ENCODE data around the gene KLHL6. TPM values are rescaled to one million over a fixed set of nuclear protein-coding genes. Genes with fewer than 3 reads are reported as not detected.
"Not testable (repeated sequence)": the region's sequence is repeated elsewhere in the genome, so short reads cannot be mapped to it uniquely, and the experiment has no call there.

Gene KLHL6
- total RNA-seq, 1 donor from 2014 or later: not detected

- H3K4me1 Mint-ChIP-seq (ENCODE audit: low read depth, unreplicated experiment): no peaks in the 10 kb centered on the region
- DNase-seq: no peak
- no peaks in the 10 kb centered on the region for H3K36me3 Mint-ChIP-seq (ENCODE audit: unreplicated experiment)
- no peak for TF ChIP-seq CTCF (IDR thresholded peaks at IDR 0.05; ENCODE audit: partially characterized antibody, unreplicated experiment)
- H3K27ac Mint-ChIP-seq (ENCODE audit: unreplicated experiment): no peak overlapping the region
- no peaks in the 10 kb centered on the region for H3K27me3 Mint-ChIP-seq (ENCODE audit: unreplicated experiment)
- no peak overlapping the region for H3K4me3 Mint-ChIP-seq (ENCODE audit: unreplicated experiment)
- peaks cover 1% of the 10 kb centered on the region for H3K9me3 Mint-ChIP-seq (ENCODE audit: unreplicated experiment)
These were observed 21.3 kb downstream of the KLHL6 start for GRCh38 chr3:183534249-183534648.

GRCh38 chr3:183533412-183534132 is 21.9 kb downstream of the KLHL6 start:
- DNase-seq: no peak
- no peaks in the 10 kb centered on the region for H3K4me1 Mint-ChIP-seq (ENCODE audit: low read depth, unreplicated experiment)
- H3K36me3 Mint-ChIP-seq (ENCODE audit: unreplicated experiment): no peaks in the 10 kb centered on the region
- H3K4me3 Mint-ChIP-seq (ENCODE audit: unreplicated experiment): no peak overlapping the region
- H3K27ac Mint-ChIP-seq (ENCODE audit: unreplicated experiment): no peak overlapping the region
- H3K27me3 Mint-ChIP-seq (ENCODE audit: unreplicated experiment): no peaks in the 10 kb centered on the region
- no peaks in the 10 kb centered on the region for H3K9me3 Mint-ChIP-seq (ENCODE audit: unreplicated experiment)
- TF ChIP-seq CTCF (IDR thresholded peaks at IDR 0.05; ENCODE audit: partially characterized antibody, unreplicated experiment): no peak

GRCh38 chr3:183532620-183533411 is 22.7 kb downstream of the KLHL6 start:
- no peaks in the 10 kb centered on the region for H3K4me1 Mint-ChIP-seq (ENCODE audit: low read depth, unreplicated experiment)
- H3K27me3 Mint-ChIP-seq (ENCODE audit: unreplicated experiment): no peaks in the 10 kb centered on the region
- no peaks in the 10 kb centered on the region for H3K36me3 Mint-ChIP-seq (ENCODE audit: unreplicated experiment)
- no peak for TF ChIP-seq CTCF (IDR thresholded peaks at IDR 0.05; ENCODE audit: partially characterized antibody, unreplicated experiment)
- no peak overlapping the region for H3K27ac Mint-ChIP-seq (ENCODE audit: unreplicated experiment)
- no peaks in the 10 kb centered on the region for H3K9me3 Mint-ChIP-seq (ENCODE audit: unreplicated experiment)
- no peak for DNase-seq
- H3K4me3 Mint-ChIP-seq (ENCODE audit: unreplicated experiment): no peak overlapping the region

GRCh38 chr3:183529717-183530116 is 25.8 kb downstream of the KLHL6 start:
- H3K27ac Mint-ChIP-seq (ENCODE audit: unreplicated experiment): no peak overlapping the region
- H3K27me3 Mint-ChIP-seq (ENCODE audit: unreplicated experiment): no peaks in the 10 kb centered on the region
- no peaks in the 10 kb centered on the region for H3K36me3 Mint-ChIP-seq (ENCODE audit: unreplicated experiment)
- H3K9me3 Mint-ChIP-seq (ENCODE audit: unreplicated experiment): peaks cover 1% of the 10 kb centered on the region
- H3K4me1 Mint-ChIP-seq (ENCODE audit: low read depth, unreplicated experiment): no peaks in the 10 kb centered on the region
- H3K4me3 Mint-ChIP-seq (ENCODE audit: unreplicated experiment): no peak overlapping the region
- DNase-seq: no peak
- no peak for TF ChIP-seq CTCF (IDR thresholded peaks at IDR 0.05; ENCODE audit: partially characterized antibody, unreplicated experiment)

- no peak for TF ChIP-seq CTCF (IDR thresholded peaks at IDR 0.05; ENCODE audit: partially characterized antibody, unreplicated experiment)
- Mint-ChIP-seq H3K27ac (ENCODE audit: unreplicated experiment) (no peak overlapping the region), H3K36me3 (ENCODE audit: unreplicated experiment) (no peaks in the 10 kb centered on the region), H3K27me3 (ENCODE audit: unreplicated experiment) (no peaks in the 10 kb centered on the region), H3K4me1 (ENCODE audit: low read depth, unreplicated experiment) (no peaks in the 10 kb centered on the region), H3K9me3 (ENCODE audit: unreplicated experiment) (peaks cover 4% of the 10 kb centered on the region), H3K4me3 (ENCODE audit: unreplicated experiment) (no peak overlapping the region)
- DNase-seq: no peak
These were observed 26.3 kb downstream of the KLHL6 start for GRCh38 chr3:183529185-183529584.

- DNase-seq; H3K36me3 Mint-ChIP-seq (ENCODE audit: unreplicated experiment); H3K4me3 Mint-ChIP-seq (ENCODE audit: unreplicated experiment); H3K4me1 Mint-ChIP-seq (ENCODE audit: low read depth, unreplicated experiment); H3K9me3 Mint-ChIP-seq (ENCODE audit: unreplicated experiment); H3K27me3 Mint-ChIP-seq (ENCODE audit: unreplicated experiment); H3K27ac Mint-ChIP-seq (ENCODE audit: unreplicated experiment): not testable (repeated sequence)
These were observed 26.7 kb downstream of the KLHL6 start for GRCh38 chr3:183528758-183529157.
